ENCODE data around the gene MEF2D. TPM values are rescaled to one million over a fixed set of nuclear protein-coding genes. Genes with fewer than 3 reads are reported as not detected.
A peak's percentile ranks its signal among the peaks of the same experiment; 100 is the strongest.

The MEF2D gene
- 16.6 and 22.0 TPM in 2 replicates for total RNA-seq

GRCh38 chr1:156500543-156500792 is at the start of gene MEF2D:
Gene MEF2D, minus strand, starts transcription at chr1:156500775. Its CDS starts 17,483 bp downstream, at chr1:156483292.
- DNase-seq (ENCODE audit: low read depth): no peak
- no peak for TF ChIP-seq CTCF (IDR thresholded peaks at IDR 0.05; ENCODE audit: insufficient read depth, low read length, poor library complexity, severe bottlenecking)
- H3K36me3 ChIP-seq (ENCODE audit: control insufficient read depth, insufficient read depth, low read length): no peaks in the 10 kb centered on the region
- peak within 1 kb of the TSS; percentile 98 for H3K4me3 ChIP-seq (ENCODE audit: low read depth, low read length)
- H3K27me3 ChIP-seq (ENCODE audit: control insufficient read depth, insufficient read depth, low read length): no peaks in the 10 kb centered on the region

GRCh38 chr1:156550346-156550745 is 49.8 kb upstream of the MEF2D start:
- TF ChIP-seq CTCF (IDR thresholded peaks at IDR 0.05; ENCODE audit: insufficient read depth, low read length, poor library complexity, severe bottlenecking): no peak
- Histone ChIP-seq H3K4me3 (ENCODE audit: low read depth, low read length) (no peak overlapping the region), H3K36me3 (ENCODE audit: control insufficient read depth, insufficient read depth, low read length) (peaks cover 1% of the 10 kb centered on the region), H3K27me3 (ENCODE audit: control insufficient read depth, insufficient read depth, low read length) (no peaks in the 10 kb centered on the region)
- DNase-seq (ENCODE audit: low read depth): no peak

GRCh38 chr1:156549831-156550230 is 49.3 kb upstream of the MEF2D start:
- no peaks in the 10 kb centered on the region for H3K27me3 ChIP-seq (ENCODE audit: control insufficient read depth, insufficient read depth, low read length)
- peaks cover 1% of the 10 kb centered on the region for H3K36me3 ChIP-seq (ENCODE audit: control insufficient read depth, insufficient read depth, low read length)
- no peak for DNase-seq (ENCODE audit: low read depth)
- no peak overlapping the region for H3K4me3 ChIP-seq (ENCODE audit: low read depth, low read length)
- TF ChIP-seq CTCF (IDR thresholded peaks at IDR 0.05; ENCODE audit: insufficient read depth, low read length, poor library complexity, severe bottlenecking): no peak

GRCh38 chr1:156549390-156549789 is 48.8 kb upstream of the MEF2D start:
- no peak for TF ChIP-seq CTCF (IDR thresholded peaks at IDR 0.05; ENCODE audit: insufficient read depth, low read length, poor library complexity, severe bottlenecking)
- DNase-seq (ENCODE audit: low read depth): no peak
- H3K36me3 ChIP-seq (ENCODE audit: control insufficient read depth, insufficient read depth, low read length): peaks cover 1% of the 10 kb centered on the region
- no peak overlapping the region for H3K4me3 ChIP-seq (ENCODE audit: low read depth, low read length)
- no peaks in the 10 kb centered on the region for H3K27me3 ChIP-seq (ENCODE audit: control insufficient read depth, insufficient read depth, low read length)

- Histone ChIP-seq H3K4me3 (ENCODE audit: low read depth, low read length) (no peak overlapping the region), H3K27me3 (ENCODE audit: control insufficient read depth, insufficient read depth, low read length) (no peaks in the 10 kb centered on the region), H3K36me3 (ENCODE audit: control insufficient read depth, insufficient read depth, low read length) (no peaks in the 10 kb centered on the region)
- DNase-seq (ENCODE audit: low read depth): no peak
- no peak for TF ChIP-seq CTCF (IDR thresholded peaks at IDR 0.05; ENCODE audit: insufficient read depth, low read length, poor library complexity, severe bottlenecking)
Observed at GRCh38 chr1:156547982-156548381, 47.4 kb upstream of the MEF2D start.

GRCh38 chr1:156547434-156547833 is 46.9 kb upstream of the MEF2D start:
- DNase-seq (ENCODE audit: low read depth): no peak
- H3K36me3 ChIP-seq (ENCODE audit: control insufficient read depth, insufficient read depth, low read length): no peaks in the 10 kb centered on the region
- no peak overlapping the region for H3K4me3 ChIP-seq (ENCODE audit: low read depth, low read length)
- TF ChIP-seq CTCF (IDR thresholded peaks at IDR 0.05; ENCODE audit: insufficient read depth, low read length, poor library complexity, severe bottlenecking): no peak
- H3K27me3 ChIP-seq (ENCODE audit: control insufficient read depth, insufficient read depth, low read length): no peaks in the 10 kb centered on the region
